Prostate gland (tissue), 2 donors: ENCODE data around the gene RPL39. TPM values are rescaled to one million over a fixed set of nuclear protein-coding genes. Genes with fewer than 3 reads are reported as not detected.
"Not testable (repeated sequence)": the region's sequence is repeated elsewhere in the genome, so short reads cannot be mapped to it uniquely, and the experiment has no call there.

Experiments
- DNase-seq: peaks from one replicate; pipeline ENCODE4 v3.0.0-alpha.2; 2019; ENCODE audit warnings: low spot score
- H3K27ac ChIP-seq, 2 donors: fragments of 200-600 bp; sonication (generic); 2 replicates each; pipeline ENCODE4 v1.5.1; 2017 to 2019
- H3K27me3 ChIP-seq: fragments of 200-600 bp; sonication (generic); replicated peaks from 2 replicates; pipeline ENCODE4 v1.5.1; 2019; ENCODE audit not compliant: insufficient read depth
- H3K36me3 ChIP-seq, 2 donors: fragments of 200-600 bp; sonication (generic); 1 replicate in 1 of 2; 2 replicates in 1 of 2; pipeline versions ENCODE4 v1.5.1 to v1.8.1; 2017 to 2019
- H3K4me1 ChIP-seq: fragments of 200-600 bp; sonication (generic); replicated peaks from 2 replicates; pipeline ENCODE4 v1.5.1; 2019
- H3K4me3 ChIP-seq, 2 donors: fragments of 200-600 bp; sonication (generic); 2 replicates each; pipeline ENCODE4 v1.5.1; 2017 to 2019
- H3K9me3 ChIP-seq: fragments of 200-600 bp; sonication (generic); 2 replicates; pipeline ENCODE4 v1.5.1; 2017
- CTCF ChIP-seq, 4 experiments: fragments of 200-600 bp in 2 of 4; fragments of 450-650 bp in 2 of 4; sonication (generic) in 2 of 4; IDR thresholded peaks; 1 replicate in 3 of 4; 2 replicates in 1 of 4; pipeline ENCODE4 v1.5.1; 2016 to 2019; ENCODE audit warnings: antibody characterized with exemption in 4 of 4, mild to moderate bottlenecking in 2 of 4, moderate library complexity in 2 of 4
- POLR2A ChIP-seq: fragments of 450-650 bp; IDR thresholded peaks from one replicate; pipeline ENCODE4 v1.6.1; 2016; ENCODE audit warnings: antibody characterized with exemption, mild to moderate bottlenecking
- POLR2AphosphoS5 ChIP-seq: sonication (generic); formaldehyde crosslinking; IDR thresholded peaks from one replicate; pipeline ENCODE4 v1.6.1; 2017; ENCODE audit warnings: antibody characterized with exemption
- WGBS: methylation state at CpG from one replicate; pipeline ENCODE4 v1.1.5; 2018; 5-methylcytosine and 5-hydroxymethylcytosine counted together
- intact Hi-C: fragments of 100-400 bp; cut with DNase I; formaldehyde crosslinking; loops from one replicate; pipeline ENCODE4 v1.14.2; 2022
- total RNA-seq, 2 donors: library from RNA; depleted of rRNA; stranded (reverse); fragments of >200 nt; gene quantifications; one replicate each; pipeline ENCODE4 v1.1.0, GENCODE V29; 2016

The RPL39 gene
- total RNA-seq, 2 donors from 2014 or later, result 2,133 to 2,412 TPM

GRCh38 chrX:119753639-119754257 lies 37.7 kb downstream of the RPL39 start:
- Histone ChIP-seq H3K4me1 (no peaks in the 10 kb centered on the region), H3K27me3 (no peaks in the 10 kb centered on the region), H3K4me3 (no peak overlapping the region), H3K36me3 (no peaks in the 10 kb centered on the region), H3K27ac (no peak overlapping the region), H3K9me3 (no peaks in the 10 kb centered on the region)
- intact Hi-C loops, result no loop called here
- no peak for TF ChIP-seq POLR2AphosphoS5
- TF ChIP-seq CTCF (IDR thresholded peaks at IDR 0.05), result peak in 1 of 4 experiments; percentile 19
- DNase-seq, result no peak
- WGBS, result 56% methylated on average over 8 of the region's 8 CpGs

- Histone ChIP-seq H3K36me3 (no peaks in the 10 kb centered on the region), H3K4me3 (no peak overlapping the region), H3K27ac (no peak overlapping the region), H3K4me1 (no peaks in the 10 kb centered on the region), H3K27me3 (no peaks in the 10 kb centered on the region), H3K9me3 (no peaks in the 10 kb centered on the region)
- TF ChIP-seq POLR2A (no peak), CTCF (IDR thresholded peaks at IDR 0.05) (no peak), POLR2AphosphoS5 (no peak)
- intact Hi-C loops, result no loop called here
- 94% methylated on average over 3 of the region's 3 CpGs for WGBS
- DNase-seq, result no peak
These were observed 38.4 kb downstream of the RPL39 start for GRCh38 chrX:119753001-119753400.

GRCh38 chrX:119750751-119751150 lies 40.7 kb downstream of the RPL39 start:
- H3K27me3 ChIP-seq, DNase-seq, intact Hi-C loops, H3K27ac ChIP-seq, H3K4me1 ChIP-seq, H3K9me3 ChIP-seq, H3K36me3 ChIP-seq, H3K4me3 ChIP-seq: not testable (repeated sequence)
- no CpG with 5 or more reads among the region's 27 CpGs for WGBS

- intact Hi-C loops, H3K36me3 ChIP-seq, H3K9me3 ChIP-seq, DNase-seq, H3K27ac ChIP-seq, H3K27me3 ChIP-seq, H3K4me3 ChIP-seq, H3K4me1 ChIP-seq: not testable (repeated sequence)
- WGBS, result 30% methylated on average over 8 of the region's 9 CpGs
These were observed 41.3 kb downstream of the RPL39 start for GRCh38 chrX:119750131-119750530.

GRCh38 chrX:119745283-119745848 lies 46.1 kb downstream of the RPL39 start:
- H3K4me3 ChIP-seq, result no peak overlapping the region
- TF ChIP-seq POLR2AphosphoS5 (no peak), POLR2A (no peak), CTCF (IDR thresholded peaks at IDR 0.05) (no peak)
- no peaks in the 10 kb centered on the region for H3K4me1 ChIP-seq
- H3K36me3 ChIP-seq, result no peaks in the 10 kb centered on the region
- intact Hi-C loops, result no loop called here
- no peaks in the 10 kb centered on the region for H3K27me3 ChIP-seq
- no peak overlapping the region for H3K27ac ChIP-seq
- WGBS, result 59% methylated on average over 4 of the region's 4 CpGs
- no peak for DNase-seq
- no peaks in the 10 kb centered on the region for H3K9me3 ChIP-seq

GRCh38 chrX:119738742-119739141 lies 52.7 kb downstream of the RPL39 start:
- no peak overlapping the region for H3K27ac ChIP-seq
- H3K4me1 ChIP-seq, result no peaks in the 10 kb centered on the region
- intact Hi-C loops, result loop anchor here (10.0 kb wide), 1 partner anchor 124 kb away; no protein-coding TSS in a partner anchor
- no peak for TF ChIP-seq CTCF (IDR thresholded peaks at IDR 0.05)
- TF ChIP-seq POLR2AphosphoS5, result no peak
- TF ChIP-seq POLR2A, result no peak
- no peaks in the 10 kb centered on the region for H3K36me3 ChIP-seq
- no peaks in the 10 kb centered on the region for H3K27me3 ChIP-seq
- whole genome bisulfite sequencing, result 62% methylated on average over 5 of the region's 5 CpGs
- DNase-seq, result no peak
- H3K9me3 ChIP-seq, result no peaks in the 10 kb centered on the region
- H3K4me3 ChIP-seq, result no peak overlapping the region
